Transverse colon (tissue), 4 donors: Measurements from ENCODE around the gene PTGER3. TPM values are rescaled to one million over a fixed set of nuclear protein-coding genes. Genes with fewer than 3 reads are reported as not detected.

Source experiments
- DNase-seq: peaks from one replicate; pipeline ENCODE4 v3.0.0-alpha.2; 2019
- H3K27ac ChIP-seq, 4 donors: fragments of 200-600 bp; sonication (generic); 2 replicates each; pipeline ENCODE4 v1.5.1; 2016 to 2018; ENCODE audit warnings: inconsistent platforms in 4 of 4
- H3K27me3 ChIP-seq: fragments of 200-600 bp; sonication (generic); 2 replicates; pipeline ENCODE4 v1.5.1; 2017; ENCODE audit warnings: inconsistent platforms
- H3K36me3 ChIP-seq, 4 donors: fragments of 200-600 bp; sonication (generic); 2 replicates each; pipeline ENCODE4 v1.5.1; 2017 to 2019; ENCODE audit warnings: inconsistent platforms in 4 of 4
- H3K4me1 ChIP-seq, 4 donors: fragments of 200-600 bp; sonication (generic); 2 replicates each; pipeline ENCODE4 v1.5.1; 2017 to 2020; ENCODE audit warnings: inconsistent platforms in 4 of 4
- H3K4me3 ChIP-seq, 4 donors: fragments of 200-600 bp; sonication (generic); 1 replicate in 1 of 4; 2 replicates in 3 of 4; pipeline versions ENCODE4 v1.5.1 to v1.6.1; 2017 to 2019; ENCODE audit warnings: inconsistent platforms in 4 of 4
- H3K9me3 ChIP-seq, 2 donors: fragments of 200-600 bp; sonication (generic); 2 replicates each; pipeline ENCODE4 v1.5.1; 2017 to 2019; ENCODE audit warnings: inconsistent platforms in 2 of 2
- EP300 ChIP-seq: sonication (generic); formaldehyde crosslinking; IDR thresholded peaks from one replicate; pipeline ENCODE4 v1.6.1; 2017; ENCODE audit warnings: antibody characterized with exemption, low read depth
- POLR2A ChIP-seq: fragments of 450-650 bp; IDR thresholded peaks from one replicate; pipeline ENCODE4 v1.6.1; 2016; ENCODE audit warnings: antibody characterized with exemption, mild to moderate bottlenecking, moderate library complexity
- POLR2AphosphoS5 ChIP-seq, 3 donors: sonication (generic); formaldehyde crosslinking; IDR thresholded peaks; one replicate each; pipeline ENCODE4 v1.6.1; 2016; ENCODE audit warnings: antibody characterized with exemption in 3 of 3
- WGBS, 2 donors: methylation state at CpG; one replicate each; pipeline ENCODE4 v1.1.5; 2018; ENCODE audit warnings: low coverage in 1 of 2; 5-methylcytosine and 5-hydroxymethylcytosine counted together
- in situ Hi-C, 4 donors: fragments of 200-750 bp; cut with MboI; loops; one replicate each; pipeline versions ENCODE4 v1.15.0 to v1.15.1; 2017; ENCODE audit warnings: low sequenced_read_pairs in 3 of 4, low pct_ligation_motif_present in 1 of 4, low pct_unique_long_range_greater_than_20kb in 1 of 4
- intact Hi-C: fragments of 100-400 bp; cut with DNase I; formaldehyde crosslinking; loops from one replicate; pipeline ENCODE4 v1.15.1; 2023; ENCODE audit warnings: low total_unique reads
- total RNA-seq, 4 donors: library from RNA; depleted of rRNA; stranded (reverse); fragments of >200 nt; gene quantifications; one replicate each; pipeline ENCODE4 v1.1.0, GENCODE V29; 2016
- TF ChIP-seq, protein P1 (sequence below), 5 experiments: fragments of 200-600 bp in 3 of 5; fragments of 450-650 bp in 2 of 5; sonication (generic) in 3 of 5; IDR thresholded peaks; 1 replicate in 2 of 5; 2 replicates in 3 of 5; pipeline ENCODE4 v1.5.1; 2016 to 2017; ENCODE audit warnings: antibody characterized with exemption in 5 of 5, inconsistent platforms in 3 of 5, mild to moderate bottlenecking in 2 of 5, moderate library complexity in 1 of 5

The PTGER3 gene
- total RNA-seq, 4 donors from 2014 or later: 4.8 to 37.0 (median 18.5) TPM

GRCh38 chr1:71002709-71003475, 44.7 kb downstream of the PTGER3 start:
- in situ Hi-C loops: no loop called here

DNA sequence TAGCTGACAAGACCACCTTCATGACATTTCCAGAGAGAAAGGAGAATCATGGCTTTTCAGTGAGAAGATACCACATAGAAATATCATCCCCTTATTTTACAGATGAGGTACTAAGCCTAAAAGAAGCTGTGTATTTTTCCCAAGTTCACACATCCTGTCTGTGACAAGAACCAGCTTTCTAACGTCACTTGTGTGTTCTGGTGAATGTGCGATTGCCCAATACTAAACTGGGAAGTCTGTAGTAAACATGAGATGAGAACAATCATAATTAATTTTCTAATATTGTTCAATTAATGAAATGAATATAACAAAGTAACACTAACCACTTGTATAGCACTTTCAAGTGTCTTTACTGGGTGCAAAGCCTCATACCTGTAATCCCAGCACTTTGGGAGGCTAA, 46.0 kb downstream of the PTGER3 start:
- Histone ChIP-seq H3K36me3 (no peaks in the 10 kb centered on the region), H3K4me3 (no peak overlapping the region), H3K4me1 (no peaks in the 10 kb centered on the region), H3K9me3 (no peaks in the 10 kb centered on the region), H3K27ac (peak overlapping the region in 2 of 4 donors; percentile 10 to 43), H3K27me3 (no peaks in the 10 kb centered on the region)
- in situ Hi-C loops: no loop called here
- DNase-seq: no peak
- WGBS, 2 donors: 55 to 60% methylated on average over 2 of the region's 2 CpGs
- TF ChIP-seq EP300 (no peak), POLR2A (no peak), POLR2AphosphoS5 (IDR thresholded peaks at IDR 0.05) (no peak)
- TF ChIP-seq, protein P1, sequence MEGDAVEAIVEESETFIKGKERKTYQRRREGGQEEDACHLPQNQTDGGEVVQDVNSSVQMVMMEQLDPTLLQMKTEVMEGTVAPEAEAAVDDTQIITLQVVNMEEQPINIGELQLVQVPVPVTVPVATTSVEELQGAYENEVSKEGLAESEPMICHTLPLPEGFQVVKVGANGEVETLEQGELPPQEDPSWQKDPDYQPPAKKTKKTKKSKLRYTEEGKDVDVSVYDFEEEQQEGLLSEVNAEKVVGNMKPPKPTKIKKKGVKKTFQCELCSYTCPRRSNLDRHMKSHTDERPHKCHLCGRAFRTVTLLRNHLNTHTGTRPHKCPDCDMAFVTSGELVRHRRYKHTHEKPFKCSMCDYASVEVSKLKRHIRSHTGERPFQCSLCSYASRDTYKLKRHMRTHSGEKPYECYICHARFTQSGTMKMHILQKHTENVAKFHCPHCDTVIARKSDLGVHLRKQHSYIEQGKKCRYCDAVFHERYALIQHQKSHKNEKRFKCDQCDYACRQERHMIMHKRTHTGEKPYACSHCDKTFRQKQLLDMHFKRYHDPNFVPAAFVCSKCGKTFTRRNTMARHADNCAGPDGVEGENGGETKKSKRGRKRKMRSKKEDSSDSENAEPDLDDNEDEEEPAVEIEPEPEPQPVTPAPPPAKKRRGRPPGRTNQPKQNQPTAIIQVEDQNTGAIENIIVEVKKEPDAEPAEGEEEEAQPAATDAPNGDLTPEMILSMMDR (IDR thresholded peaks at IDR 0.05): no peak
- intact Hi-C loops: no loop called here

More at GRCh38 chr1:71002709-71003475, 44.7 kb downstream of the PTGER3 start:
- no peaks in the 10 kb centered on the region for H3K36me3 ChIP-seq
- H3K27me3 ChIP-seq: no peaks in the 10 kb centered on the region
- intact Hi-C loops: no loop called here
- H3K4me1 ChIP-seq: no peaks in the 10 kb centered on the region
- no peak overlapping the region for H3K4me3 ChIP-seq
- H3K9me3 ChIP-seq: no peaks in the 10 kb centered on the region
- DNase-seq: no peak
- WGBS, 2 donors: 82 to 89% methylated on average over 3 of the region's 3 CpGs
- TF ChIP-seq, protein P1 (IDR thresholded peaks at IDR 0.05): no peak
- TF ChIP-seq EP300 (no peak), POLR2AphosphoS5 (IDR thresholded peaks at IDR 0.05) (no peak)
- H3K27ac ChIP-seq: no peak overlapping the region

DNA sequence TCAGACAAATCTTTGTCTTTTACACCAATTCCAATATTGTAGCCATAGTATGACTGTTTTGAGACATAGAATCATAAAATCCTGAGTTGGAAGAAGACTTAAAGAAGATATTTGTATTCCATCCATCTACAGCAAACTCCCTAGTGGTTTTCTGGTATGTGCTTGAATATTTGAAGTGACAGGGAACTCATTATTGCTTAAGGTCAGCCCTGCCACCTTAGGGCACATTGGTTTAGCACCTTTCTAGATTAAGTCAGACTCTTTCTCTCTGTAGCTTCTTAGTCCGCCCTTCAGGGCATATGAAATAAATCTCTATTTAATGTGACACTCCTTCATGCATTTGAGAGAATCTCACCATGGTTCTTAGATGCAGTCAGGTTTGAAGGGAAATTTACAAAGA, 49.8 kb downstream of the PTGER3 start:
- intact Hi-C loops: no loop called here
- H3K27ac ChIP-seq: no peak overlapping the region
- in situ Hi-C loops: no loop called here
- H3K36me3 ChIP-seq: no peaks in the 10 kb centered on the region
- no peaks in the 10 kb centered on the region for H3K27me3 ChIP-seq
- no peak overlapping the region for H3K4me3 ChIP-seq
- TF ChIP-seq POLR2A: no peak
- TF ChIP-seq EP300: no peak
- TF ChIP-seq, protein P1 (IDR thresholded peaks at IDR 0.05): no peak
- no peak for TF ChIP-seq POLR2AphosphoS5 (IDR thresholded peaks at IDR 0.05)
- no peaks in the 10 kb centered on the region for H3K4me1 ChIP-seq
- H3K9me3 ChIP-seq: no peaks in the 10 kb centered on the region
- WGBS, 2 donors: 69 to 78% methylated on average over 1 of the region's 1 CpG
- no peak for DNase-seq

- intact Hi-C loops: no loop called here
- TF ChIP-seq POLR2AphosphoS5 (IDR thresholded peaks at IDR 0.05): no peak
- no peak for TF ChIP-seq EP300
- no peak for TF ChIP-seq POLR2A
- TF ChIP-seq, protein P1 (IDR thresholded peaks at IDR 0.05): no peak
- in situ Hi-C loops: no loop called here
- no peak for DNase-seq
- Histone ChIP-seq H3K27me3 (no peaks in the 10 kb centered on the region), H3K27ac (no peak overlapping the region), H3K4me1 (no peaks in the 10 kb centered on the region), H3K4me3 (no peak overlapping the region), H3K36me3 (no peaks in the 10 kb centered on the region), H3K9me3 (no peaks in the 10 kb centered on the region)
- WGBS, 2 donors: 72 to 82% methylated on average over 1 of the region's 1 CpG
Observed at GRCh38 chr1:70994753-70995268, 52.8 kb downstream of the PTGER3 start.
